Skeletal muscle satellite cell (primary cell): ENCODE results near the gene EML2. TPM values are rescaled to one million over a fixed set of nuclear protein-coding genes. Genes with fewer than 3 reads are reported as not detected.

Experiments
- small RNA-seq: library from RNA; depleted of rRNA; stranded (forward); fragments of <200 nt; gene quantifications from one replicate; pipeline ENCODE3, GENCODE V24; 2012

Gene EML2

Small RNA genes within 50 kb of the gene (small RNA-seq; reads per million reads assigned to genes)
- gene MIR642A (0.28 reads per million), gene RN7SL836P (not detected)
